Left lung (tissue), 14 donors: ENCODE data around the gene ELF5. TPM values are rescaled to one million over a fixed set of nuclear protein-coding genes. Genes with fewer than 3 reads are reported as not detected.

ENCODE experiments used
- ATAC-seq: fragments of 200-7000 bp; cut with Tn5 transposase; one replicate; pipeline ENCODE4 v1.9.1; 2020; ENCODE audit warnings: moderate library complexity
- DNase-seq, 4 donors: peaks; one replicate each; pipeline ENCODE4 v3.0.0-alpha.2; 2013 to 2020
- H3K27ac ChIP-seq, 2 donors: fragments of 200-600 bp; sonication (generic) in 1 of 2; one replicate each; pipeline versions ENCODE4 v1.5.0 to v1.8.0; 2020 to 2021
- H3K27me3 ChIP-seq, 2 donors: fragments of 200-600 bp; sonication (generic) in 1 of 2; one replicate each; pipeline versions ENCODE4 v1.5.0 to v1.8.0; 2020 to 2021
- H3K36me3 ChIP-seq, 2 donors: fragments of 200-600 bp; sonication (generic) in 1 of 2; one replicate each; pipeline versions ENCODE4 v1.5.0 to v1.8.0; 2020 to 2021
- H3K4me1 ChIP-seq, 2 donors: fragments of 200-600 bp; one replicate each; pipeline ENCODE4 v1.8.0; 2021
- H3K4me3 ChIP-seq, 2 donors: fragments of 200-600 bp; sonication (generic) in 1 of 2; one replicate each; pipeline versions ENCODE4 v1.5.0 to v1.8.0; 2020 to 2021; ENCODE audit warnings: mild to moderate bottlenecking in 1 of 2
- H3K9me3 ChIP-seq, 2 donors: fragments of 200-600 bp; sonication (generic) in 1 of 2; one replicate each; pipeline versions ENCODE4 v1.5.0 to v1.8.0; 2020 to 2021
- CTCF ChIP-seq, 2 donors: fragments of 200-600 bp; sonication (generic) in 1 of 2; IDR thresholded peaks; one replicate each; pipeline versions ENCODE4 v1.5.0 to v1.8.0; 2021; ENCODE audit warnings: antibody characterized with exemption in 2 of 2
- intact Hi-C, 2 donors: fragments of 100-400 bp; cut with DNase I; formaldehyde crosslinking; loops; one replicate each; pipeline versions ENCODE4 v1.11.2 to v1.14.2; 2022
- long read RNA-seq, 12 donors: library from polyadenylated mRNA in 2 of 12; unstranded in 2 of 12; transcript quantifications; one replicate each; pipeline ENCODE4 v2.0.0 and lab custom pipeline, GENCODE V29; 2019 to 2026
- polyA plus RNA-seq, 6 donors: library from polyadenylated mRNA; unstranded; fragments of 120-200 nt; gene quantifications; one replicate each; pipeline ENCODE4 v1.2.1, GENCODE V29; 2013; ENCODE audit not compliant: insufficient read length in 6 of 6
- total RNA-seq, 2 donors: library from RNA; stranded (reverse); fragmentation: NEBNext Ultra II Directional; extraction: Animal tissue kit (Norgen Biotek cat#: 25700); gene quantifications; one replicate each; pipeline ENCODE4 v1.2.1, GENCODE V29; 2021
- donor health status: DM: no; HTN: yes; CAD: no.
- donor health status: DM: no; HTN: no; CAD: no.

ELF5 gene
- total RNA-seq (1 to 10 TPM; 5.1 to 9.3 TPM), polyA plus RNA-seq (10 to 100 TPM; 23.6 to 41.7 (median 31.1) TPM)
- long read RNA-seq, donor 1, transcript ELF5-205 (3 exons, 2,330 nt) = major isoform, 5 of 9 reads
- long read RNA-seq, donor 1, partial matches to known transcripts = 0 of 9 reads
- long read RNA-seq, donor 1, other reads (novel, unspliced or antisense) = 0 of 9 reads
- long read RNA-seq, donor 2, partial matches to known transcripts = 0 of 7 reads
- long read RNA-seq, donor 2, other reads (novel, unspliced or antisense) = 0 of 7 reads
- long read RNA-seq, donor 3, partial matches to known transcripts = 0 of 4 reads
- long read RNA-seq, donor 3, other reads (novel, unspliced or antisense) = 0 of 4 reads
- long read RNA-seq, donor 4, partial matches to known transcripts = 0 of 4 reads
- long read RNA-seq, donor 4, other reads (novel, unspliced or antisense) = 0 of 4 reads
- long read RNA-seq, donor 5, transcript ELF5-201 (7 exons, 2,321 nt) = major isoform, 6 of 15 reads
- long read RNA-seq, donor 5, partial matches to known transcripts = 6 of 15 reads
- long read RNA-seq, donor 5, other reads (novel, unspliced or antisense) = 0 of 15 reads
- long read RNA-seq, donor 6, partial matches to known transcripts = 0 of 4 reads
- long read RNA-seq, donor 6, other reads (novel, unspliced or antisense) = 0 of 4 reads
- long read RNA-seq, donor 7, partial matches to known transcripts = 0 of 3 reads
- long read RNA-seq, donor 7, other reads (novel, unspliced or antisense) = 0 of 3 reads
- long read RNA-seq, donor 8, partial matches to known transcripts = 0 of 4 reads
- long read RNA-seq, donor 8, other reads (novel, unspliced or antisense) = 0 of 4 reads
- long read RNA-seq, donor 9 = 0 reads
- long read RNA-seq, donor 10, partial matches to known transcripts = 0 of 3 reads
- long read RNA-seq, donor 10, other reads (novel, unspliced or antisense) = 1 of 3 reads
- long read RNA-seq, donor 11 = 0 reads
- long read RNA-seq, donor 12, transcript ELF5-205 (3 exons, 2,330 nt) = major isoform, 5 of 6 reads
- long read RNA-seq, donor 12, partial matches to known transcripts = 0 of 6 reads
- long read RNA-seq, donor 12, other reads (novel, unspliced or antisense) = 0 of 6 reads

DNA sequence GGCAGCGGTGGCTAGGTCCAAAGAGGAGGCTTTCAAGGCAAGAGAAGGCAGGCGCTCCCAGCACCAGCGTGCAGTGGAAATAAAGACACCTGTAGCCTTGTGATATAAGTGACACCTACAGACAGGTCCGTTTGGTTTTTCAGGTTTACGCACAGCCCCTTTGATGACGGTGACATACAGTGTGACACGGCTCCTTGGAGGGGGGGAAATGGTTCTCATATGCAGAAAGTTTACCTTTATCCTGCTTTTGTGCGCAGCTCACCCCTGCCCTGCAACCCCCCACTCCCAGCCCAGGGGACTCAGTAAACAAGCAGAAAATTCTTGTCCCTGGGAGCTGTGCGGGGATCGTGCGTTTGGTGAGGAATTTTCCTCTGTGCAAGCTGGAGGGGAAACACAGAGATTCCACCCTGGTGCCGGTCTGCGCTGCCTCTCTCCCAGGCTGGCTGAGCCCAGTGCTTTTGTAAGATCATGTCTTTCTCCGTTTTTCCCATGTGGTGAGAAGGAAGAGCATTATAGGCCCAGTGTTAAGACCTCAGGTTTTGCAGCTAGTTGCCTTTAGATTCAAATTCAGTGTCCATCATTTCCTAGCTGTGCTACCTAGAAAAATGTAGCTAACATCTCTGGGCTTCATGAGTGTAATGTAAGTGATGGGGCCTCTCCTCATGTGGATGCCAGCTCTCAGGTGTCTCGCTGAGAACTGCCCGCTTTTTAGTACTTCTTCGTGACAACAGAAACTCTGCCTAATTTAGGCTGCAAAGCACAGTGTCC is at the start of gene ELF5:
TSS of gene ELF5 (minus strand) at position 113 of the 768 bp plus-strand sequence. CDS start 8,045 bp downstream, outside the sequence.
- ATAC-seq = peak; percentile 68
- H3K4me1 ChIP-seq = peaks cover 0 to 13% of the 10 kb centered on the region in 2 donors
- intact Hi-C loops = no loop called here
- no peak within 1 kb of the TSS for H3K27ac ChIP-seq
- no peaks in the 10 kb centered on the region for H3K9me3 ChIP-seq
- no peak within 1 kb of the TSS for H3K4me3 ChIP-seq
- H3K27me3 ChIP-seq = no peaks in the 10 kb centered on the region
- H3K36me3 ChIP-seq = no peaks in the 10 kb centered on the region
- peak in 1 of 4 donors; percentile 77 for DNase-seq
- no peak for TF ChIP-seq CTCF (IDR thresholded peaks at IDR 0.05)

- peaks cover 0 to 4% of the 10 kb centered on the region in 2 donors for H3K27me3 ChIP-seq
- intact Hi-C loops = no loop called here
- H3K9me3 ChIP-seq = no peaks in the 10 kb centered on the region
- no peaks in the 10 kb centered on the region for H3K36me3 ChIP-seq
- ATAC-seq = no peak
- no peak for DNase-seq
- TF ChIP-seq CTCF (IDR thresholded peaks at IDR 0.05) = no peak
- no peak overlapping the region for H3K4me3 ChIP-seq
- no peaks in the 10 kb centered on the region for H3K4me1 ChIP-seq
- H3K27ac ChIP-seq = no peak overlapping the region
These were observed 49.4 kb upstream of the ELF5 start for GRCh38 chr11:34562976-34563375.

GRCh38 chr11:34560511-34560910 is 46.9 kb upstream of the ELF5 start:
- no peak for TF ChIP-seq CTCF (IDR thresholded peaks at IDR 0.05)
- Histone ChIP-seq H3K4me3 (no peak overlapping the region), H3K27me3 (peaks cover 0 to 6% of the 10 kb centered on the region in 2 donors), H3K9me3 (no peaks in the 10 kb centered on the region), H3K27ac (no peak overlapping the region), H3K4me1 (no peaks in the 10 kb centered on the region), H3K36me3 (no peaks in the 10 kb centered on the region)
- intact Hi-C loops = no loop called here
- no peak for ATAC-seq
- DNase-seq = no peak

DNA sequence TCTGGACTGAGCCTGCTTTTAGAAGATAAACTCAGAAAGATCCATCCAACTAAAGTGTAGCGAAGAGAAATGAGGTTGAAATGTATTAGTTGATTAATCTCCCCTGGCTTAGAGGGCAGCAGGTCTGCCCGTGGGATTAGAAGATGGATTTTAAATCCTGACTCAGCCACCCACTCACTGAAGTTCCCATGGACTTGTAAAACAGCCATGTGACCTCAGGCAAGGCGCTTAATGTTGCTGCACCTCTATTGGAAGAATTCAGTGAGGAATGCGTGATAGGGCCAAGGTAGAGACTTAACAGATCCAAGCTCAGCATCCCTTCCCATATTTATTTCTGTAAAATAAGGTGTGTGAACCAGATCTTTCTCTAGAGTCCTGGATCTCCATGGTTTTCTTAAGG is 45.1 kb upstream of the ELF5 start:
- no peaks in the 10 kb centered on the region for H3K9me3 ChIP-seq
- H3K27ac ChIP-seq = no peak overlapping the region
- intact Hi-C loops = no loop called here
- no peak for ATAC-seq
- peaks cover 0 to 6% of the 10 kb centered on the region in 2 donors for H3K27me3 ChIP-seq
- H3K36me3 ChIP-seq = no peaks in the 10 kb centered on the region
- DNase-seq = no peak
- no peak overlapping the region for H3K4me3 ChIP-seq
- TF ChIP-seq CTCF (IDR thresholded peaks at IDR 0.05) = no peak
- H3K4me1 ChIP-seq = no peaks in the 10 kb centered on the region
